Measurements from ENCODE around the gene TNFRSF4.
"Not testable (repeated sequence)": the region's sequence is repeated elsewhere in the genome, so short reads cannot be mapped to it uniquely, and the experiment has no call there.

The TNFRSF4 gene

GRCh38 chr1:1202831-1203560 lies 11.0 kb downstream of the TNFRSF4 start:
- no peak for DNase-seq (ENCODE audit: low read depth in 2 of 2)

- DNase-seq (ENCODE audit: low read depth in 2 of 2), result peak; percentile 84 to 93
These were observed 12.8 kb downstream of the TNFRSF4 start for GRCh38 chr1:1200876-1201810.

DNA sequence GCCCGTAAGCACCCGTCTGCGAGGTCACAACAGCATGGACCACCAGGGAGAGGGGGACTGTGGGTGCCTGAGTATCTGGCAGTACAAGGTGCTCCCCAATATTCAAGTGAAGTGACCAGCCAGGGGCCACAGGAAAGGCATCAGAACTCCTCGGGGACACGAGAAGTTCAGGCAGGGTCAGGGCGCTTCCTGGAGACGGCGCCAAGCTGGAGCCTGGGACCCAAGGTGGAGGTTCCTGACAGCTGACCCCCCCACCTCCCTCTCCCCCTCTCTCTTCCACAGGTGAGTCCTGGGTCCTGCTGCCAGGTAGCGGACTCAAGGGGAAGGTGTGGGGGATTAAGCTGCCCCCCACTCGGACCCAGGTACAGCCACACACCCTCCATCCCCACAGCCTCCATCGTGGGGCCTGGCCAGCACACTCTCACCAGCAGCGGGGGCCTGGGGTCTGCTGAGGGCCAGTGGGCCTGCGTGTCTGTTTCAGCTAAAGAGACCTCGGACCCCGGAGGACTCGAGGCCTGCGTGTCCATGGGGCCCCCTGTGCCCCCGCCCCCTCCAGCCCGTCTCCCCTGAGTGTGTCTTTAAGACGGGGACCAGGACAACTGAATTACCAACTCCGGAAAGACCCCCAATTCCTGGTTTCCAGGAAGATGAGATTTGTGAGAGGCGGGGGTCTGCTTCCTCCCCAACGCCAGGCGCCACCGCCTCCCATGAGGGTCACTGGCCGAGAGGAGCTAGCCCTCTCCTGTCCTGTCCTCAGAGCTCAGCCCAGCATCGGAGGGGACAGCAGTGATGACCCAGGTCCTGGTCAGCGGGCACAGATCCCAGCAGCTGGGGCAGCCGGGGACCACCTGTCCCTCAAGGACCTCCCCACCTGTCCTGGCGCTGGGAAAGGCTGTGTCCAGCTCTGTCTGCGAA lies 13.7 kb downstream of the TNFRSF4 start:
- no peak for DNase-seq (ENCODE audit: low read depth in 2 of 2)

DNA sequence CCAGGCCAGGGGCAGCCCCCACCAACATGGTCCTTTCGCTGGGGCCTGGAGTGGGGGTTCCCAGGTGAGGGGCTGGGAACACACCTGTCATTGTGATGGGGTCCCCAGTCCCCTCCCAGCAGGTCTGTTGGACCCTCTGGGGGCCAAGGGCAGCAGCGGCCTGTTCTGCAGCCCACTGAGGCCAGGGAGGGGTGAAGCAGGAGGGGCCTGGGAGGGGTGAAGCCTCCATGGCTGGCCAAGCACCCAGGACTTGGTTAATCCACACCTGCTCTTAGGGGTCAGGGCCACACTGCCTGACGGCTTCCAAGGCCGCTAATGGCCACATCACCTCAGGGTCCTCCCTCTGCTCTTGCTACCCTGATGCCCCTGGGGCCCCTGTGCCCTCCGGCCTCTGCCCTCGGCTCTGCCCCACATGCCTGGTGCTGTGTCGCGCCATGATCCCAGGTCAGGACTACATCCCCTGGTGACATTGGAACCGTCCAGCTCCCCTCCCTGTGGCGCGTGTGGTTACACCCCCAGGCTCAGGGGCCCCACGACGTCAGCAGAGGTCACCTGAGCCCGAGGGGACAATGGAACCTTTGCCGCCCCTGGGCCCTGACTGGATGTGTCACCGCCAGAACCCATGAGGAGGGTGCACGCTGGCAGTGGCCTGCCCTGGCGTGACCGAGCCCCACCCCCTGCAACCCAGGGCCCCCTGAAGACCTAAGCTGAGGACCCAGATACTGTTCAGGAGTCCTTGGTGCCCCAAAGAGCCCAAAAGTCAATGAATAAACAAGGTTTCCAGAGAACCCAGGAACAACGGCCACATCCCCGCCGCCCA lies 14.6 kb downstream of the TNFRSF4 start:
- DNase-seq (ENCODE audit: low read depth in 2 of 2), result no peak

DNA sequence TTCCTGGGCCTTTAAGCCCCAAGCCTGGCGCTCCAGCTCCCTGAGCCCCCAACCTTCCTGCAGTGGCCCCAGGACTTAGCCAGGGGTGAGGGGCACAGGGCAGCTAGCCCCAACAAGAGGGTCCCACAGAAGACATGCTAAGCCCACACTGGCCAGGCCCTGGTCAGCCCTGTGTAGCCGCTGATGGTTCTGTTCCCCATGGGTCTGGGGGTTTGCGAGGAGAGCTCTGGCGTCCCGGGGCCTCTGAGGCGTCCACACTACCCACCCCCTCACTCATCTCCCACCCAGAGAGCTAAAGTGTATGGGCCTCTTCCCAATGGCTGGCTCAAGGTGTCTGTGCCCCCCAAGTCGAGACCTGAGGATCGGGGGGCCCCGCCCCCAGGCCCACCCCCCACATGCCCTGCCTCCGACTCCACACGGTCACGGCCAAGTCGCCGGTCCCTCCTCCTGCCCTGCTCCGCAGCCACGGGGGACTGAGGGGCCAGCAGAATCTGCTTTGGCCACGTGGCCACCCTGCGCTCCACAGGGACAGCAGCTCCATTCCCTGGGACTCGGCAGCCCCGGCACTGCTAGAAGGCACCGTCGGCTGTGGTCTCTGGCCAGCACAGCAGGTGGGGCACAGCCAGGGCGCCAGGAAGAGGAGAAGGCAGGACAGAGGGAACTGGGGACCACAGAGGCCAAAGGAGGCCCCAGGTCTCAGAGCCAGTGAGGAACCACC lies 15.4 kb downstream of the TNFRSF4 start:
- no peak for DNase-seq (ENCODE audit: low read depth in 2 of 2)

DNA sequence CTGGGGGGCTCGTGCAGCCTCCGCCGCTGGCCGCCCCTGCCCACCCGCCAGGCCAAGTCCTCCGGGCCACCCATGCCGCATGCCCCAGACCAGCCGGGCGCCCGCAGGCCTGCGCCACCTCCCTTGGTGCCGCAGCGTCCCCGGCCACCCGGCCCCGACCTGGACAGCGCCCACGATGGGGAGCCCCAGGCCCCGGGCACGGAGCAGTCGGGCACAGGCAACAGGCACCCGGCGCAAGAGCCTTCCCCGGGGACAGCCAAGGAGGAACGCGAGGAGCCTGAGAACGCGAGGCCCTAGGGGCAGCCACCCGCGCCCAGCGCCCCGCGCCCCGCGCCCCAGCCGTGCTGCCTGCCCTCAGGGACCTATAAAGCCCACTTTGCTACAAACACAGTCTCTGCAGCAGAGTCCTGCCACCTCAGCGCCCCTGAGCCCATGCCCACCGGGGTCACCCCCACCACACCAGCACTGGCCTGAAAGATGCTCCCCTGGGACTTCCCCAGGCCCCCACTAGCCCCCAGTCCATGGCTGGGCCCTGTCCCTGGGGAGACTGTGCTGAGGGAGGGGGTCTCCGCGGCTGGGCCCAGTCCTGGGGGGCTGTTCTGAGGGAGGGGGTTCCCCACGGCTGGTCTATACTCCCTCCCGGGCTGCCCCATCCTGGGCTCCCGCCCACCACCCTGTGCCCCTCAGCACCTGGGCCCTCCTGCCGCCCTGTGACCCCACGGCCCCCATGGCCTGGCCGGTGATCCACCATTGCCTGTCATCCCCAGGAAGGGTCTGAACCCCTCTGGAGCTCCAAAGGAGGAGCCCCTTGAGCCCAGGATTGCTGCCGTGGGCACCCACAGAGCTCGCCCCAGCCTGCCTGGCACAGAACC lies 16.2 kb downstream of the TNFRSF4 start:
- DNase-seq (ENCODE audit: low read depth in 2 of 2), result no peak

- DNase-seq (ENCODE audit: low read depth in 2 of 2), result no peak
These were observed 16.8 kb downstream of the TNFRSF4 start for GRCh38 chr1:1197188-1197500.

- no peak for DNase-seq (ENCODE audit: low read depth in 2 of 2)
These were observed 17.3 kb downstream of the TNFRSF4 start for GRCh38 chr1:1196431-1197187.

- DNase-seq (ENCODE audit: low read depth in 2 of 2), result not testable (repeated sequence)
These were observed 18.2 kb downstream of the TNFRSF4 start for GRCh38 chr1:1195726-1196125.

DNA sequence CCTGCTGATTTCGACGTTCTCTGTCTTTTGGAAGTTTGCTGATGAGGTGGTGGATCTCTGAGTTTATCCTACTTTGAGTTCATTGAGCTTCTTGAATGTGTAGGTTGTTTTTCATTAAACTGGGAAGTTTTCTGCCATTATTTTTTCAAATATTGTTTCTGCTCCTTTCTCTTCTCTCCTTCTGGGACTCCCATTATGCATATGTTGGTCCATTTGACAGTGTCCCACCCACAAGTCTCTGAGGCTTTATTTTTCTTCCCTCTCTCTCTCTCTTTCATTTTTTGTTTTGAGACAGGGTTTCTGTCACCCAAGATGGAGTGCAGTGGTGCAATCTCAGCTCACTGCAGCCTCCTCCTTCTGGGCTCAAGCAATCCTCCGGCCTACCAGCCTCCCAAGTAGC lies 19.2 kb downstream of the TNFRSF4 start:
- DNase-seq (ENCODE audit: low read depth in 2 of 2), result no peak

DNA sequence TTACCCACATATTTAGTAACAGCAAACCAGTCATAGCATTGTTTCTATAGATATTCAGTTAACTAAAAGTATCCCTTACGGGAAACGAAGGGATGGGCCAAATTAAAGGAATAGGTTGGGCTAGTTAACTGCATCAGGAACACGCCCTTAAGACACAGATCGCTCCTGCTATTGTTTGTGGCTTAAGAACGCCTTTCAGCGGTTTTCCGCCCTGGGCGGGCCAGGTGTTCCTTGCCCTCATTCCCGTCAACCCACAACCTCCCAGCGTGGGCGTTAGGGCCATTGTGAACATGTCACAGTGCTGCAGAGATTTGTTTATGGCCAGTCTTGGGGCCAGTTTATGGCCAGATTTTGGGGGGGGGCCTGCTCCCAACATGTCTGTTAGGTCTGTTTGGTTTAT lies 22.2 kb downstream of the TNFRSF4 start:
- DNase-seq (ENCODE audit: low read depth in 2 of 2), result no peak

DNA sequence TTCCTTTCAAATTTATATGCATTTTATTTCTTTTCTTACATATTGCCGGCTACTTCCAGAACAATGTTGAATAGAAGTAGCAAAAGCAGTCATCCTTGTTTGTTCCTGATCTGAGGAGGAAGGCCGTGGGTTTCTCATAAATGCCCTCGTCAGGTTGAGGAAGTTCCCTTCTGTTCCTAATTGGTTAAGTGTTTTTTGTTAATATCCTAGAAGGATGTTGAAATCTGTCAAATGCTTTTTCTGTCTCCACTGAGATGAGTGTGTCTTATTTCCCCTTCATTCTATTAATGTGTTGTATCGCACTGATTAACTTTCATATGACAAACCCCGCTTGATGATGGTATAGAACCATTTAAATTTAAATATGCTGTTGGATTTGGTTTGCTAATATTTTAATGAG lies 24.8 kb downstream of the TNFRSF4 start:
- DNase-seq (ENCODE audit: low read depth in 2 of 2), result no peak

- DNase-seq (ENCODE audit: low read depth in 2 of 2), result no peak
These were observed 26.0 kb downstream of the TNFRSF4 start for GRCh38 chr1:1187938-1188337.

GRCh38 chr1:1185101-1185765 lies 28.7 kb downstream of the TNFRSF4 start:
- DNase-seq (ENCODE audit: low read depth in 2 of 2), result no peak

GRCh38 chr1:1183833-1184775 lies 29.8 kb downstream of the TNFRSF4 start:
- no peak for DNase-seq (ENCODE audit: low read depth in 2 of 2)

- no peak for DNase-seq (ENCODE audit: low read depth in 2 of 2)
These were observed 30.7 kb downstream of the TNFRSF4 start for GRCh38 chr1:1183221-1183747.
